GM23338 (cell line): ENCODE results near the gene ERVK3-1. TPM values are rescaled to one million over a fixed set of nuclear protein-coding genes. Genes with fewer than 3 reads are reported as not detected.

Experiments
- ATAC-seq: fragments of 200-7000 bp; cut with Tn5 transposase; 3 replicates; pipeline ENCODE4 v1.9.1; 2020
- DNase-seq: peaks from one replicate; pipeline ENCODE4 v3.0.0-alpha.2; 2015; ENCODE audit warnings: low spot score
- H2AFZ ChIP-seq: fragments of 200-600 bp; sonication (generic); 2 replicates; pipeline ENCODE4 v1.8.0; 2016; ENCODE audit warnings: antibody characterized with exemption, mild to moderate bottlenecking, moderate library complexity
- H3F3A ChIP-seq: fragments of 200-600 bp; sonication (generic); replicated peaks from 2 replicates; pipeline ENCODE4 v1.8.0; 2017; ENCODE audit warnings: antibody characterized with exemption, mixed run types, low read depth
- H3K27ac ChIP-seq: fragments of 200-600 bp; sonication (generic); 2 replicates; pipeline ENCODE4 v1.6.1; 2016; ENCODE audit warnings: low read depth
- H3K27me3 ChIP-seq: fragments of 200-600 bp; sonication (generic); 2 replicates; pipeline ENCODE4 v1.8.0; 2016; ENCODE audit warnings: mild to moderate bottlenecking, mixed run types, moderate library complexity; ENCODE audit not compliant: insufficient read depth
- H3K36me3 ChIP-seq: fragments of 200-600 bp; sonication (generic); 2 replicates; pipeline ENCODE4 v1.8.0; 2016; ENCODE audit warnings: mild to moderate bottlenecking; ENCODE audit not compliant: insufficient read depth
- H3K4me1 ChIP-seq: fragments of 200-600 bp; sonication (generic); 2 replicates; pipeline ENCODE4 v1.8.0; 2016; ENCODE audit warnings: mild to moderate bottlenecking, moderate library complexity; ENCODE audit not compliant: insufficient read depth
- H3K4me2 ChIP-seq: fragments of 200-600 bp; sonication (generic); 2 replicates; pipeline ENCODE4 v1.7.1; 2017; ENCODE audit warnings: mixed run types
- H3K4me3 ChIP-seq: fragments of 200-600 bp; sonication (generic); 2 replicates; pipeline ENCODE4 v1.6.1; 2016; ENCODE audit warnings: mixed run types
- H3K79me2 ChIP-seq: fragments of 200-600 bp; sonication (generic); replicated peaks from 2 replicates; pipeline ENCODE4 v1.8.0; 2017; ENCODE audit warnings: mild to moderate bottlenecking; ENCODE audit not compliant: insufficient read depth
- H3K9me2 ChIP-seq: fragments of 200-600 bp; sonication (generic); 2 replicates; pipeline ENCODE4 v1.8.0; 2017; ENCODE audit not compliant: insufficient read depth
- H4K20me1 ChIP-seq: fragments of 200-600 bp; sonication (generic); replicated peaks from 2 replicates; pipeline ENCODE4 v1.8.0; 2017; ENCODE audit warnings: mild to moderate bottlenecking; ENCODE audit not compliant: insufficient read depth
- H3K27ac Mint-ChIP-seq: 2 replicates; pipeline ENCODE4 v1.8.0; 2020; ENCODE audit warnings: inconsistent platforms, mild to moderate bottlenecking, moderate library complexity, mixed read lengths
- H3K27me3 Mint-ChIP-seq: 3 replicates; pipeline ENCODE4 v1.8.0; 2022; ENCODE audit warnings: low read depth, mild to moderate bottlenecking, moderate library complexity, mixed read lengths, inconsistent platforms; ENCODE audit not compliant: insufficient read depth, poor library complexity
- H3K36me3 Mint-ChIP-seq: 3 replicates; pipeline ENCODE4 v1.8.0; 2021; ENCODE audit warnings: low read depth, mild to moderate bottlenecking, inconsistent platforms, moderate library complexity, mixed read lengths
- H3K4me1 Mint-ChIP-seq: 3 replicates; pipeline ENCODE4 v1.8.0; 2020; ENCODE audit warnings: mild to moderate bottlenecking, inconsistent platforms, mixed read lengths
- H3K4me3 Mint-ChIP-seq: 3 replicates; pipeline ENCODE4 v1.8.0; 2021; ENCODE audit warnings: moderate library complexity, mild to moderate bottlenecking, inconsistent platforms, mixed read lengths
- H3K9me3 Mint-ChIP-seq: 3 replicates; pipeline ENCODE4 v1.8.0; 2020; ENCODE audit warnings: moderate library complexity, mild to moderate bottlenecking, inconsistent platforms, mixed read lengths
- EZH2 ChIP-seq: fragments of 200-600 bp; sonication (generic); IDR thresholded peaks from one replicate; pipeline ENCODE4 v1.8.0; 2017; ENCODE audit warnings: antibody characterized with exemption, mild to moderate bottlenecking, low read depth; ENCODE audit not compliant: unreplicated experiment
- EZH2phosphoT487 ChIP-seq: fragments of 200-600 bp; sonication (generic); IDR thresholded peaks from one replicate; pipeline ENCODE4 v1.8.1; 2018; ENCODE audit warnings: antibody characterized with exemption; ENCODE audit not compliant: unreplicated experiment
- JUNB ChIP-seq: IDR thresholded peaks from one replicate; pipeline ENCODE4 v1.6.1; 2016; ENCODE audit warnings: antibody characterized with exemption; ENCODE audit not compliant: unreplicated experiment
- NANOG ChIP-seq: IDR thresholded peaks from 2 replicates; pipeline ENCODE4 v1.6.1; 2016; ENCODE audit warnings: antibody characterized with exemption, borderline replicate concordance
- STAT1 ChIP-seq: IDR thresholded peaks from one replicate; pipeline ENCODE4 v1.6.1; 2016; ENCODE audit warnings: antibody characterized with exemption; ENCODE audit not compliant: unreplicated experiment
- ZNF114 ChIP-seq: fragments of 250-450 bp; sonication (Bioruptor Pico); IDR thresholded peaks from 2 replicates; pipeline ENCODE4 v1.5.0; 2020; ENCODE audit warnings: mild to moderate bottlenecking, moderate library complexity
- ZNF331 ChIP-seq: fragments of 250-450 bp; sonication (Bioruptor Pico); IDR thresholded peaks from 2 replicates; pipeline ENCODE4 v1.5.0; 2020; ENCODE audit warnings: low read depth, mild to moderate bottlenecking, moderate library complexity
- polyA plus RNA-seq: library from polyadenylated mRNA; unstranded; fragments of >200 nt; fragmentation: Nextera tagmentation; extraction: Ambion mirVana; gene quantifications from 2 replicates; pipeline ENCODE4 v1.2.1, GENCODE V29; 2016
- total RNA-seq: library from RNA; depleted of rRNA; stranded (reverse); fragments of >200 nt; shearing (Covaris generic); gene quantifications from 2 replicates; pipeline ENCODE4 v1.2.3, GENCODE V29; 2014
- TF ChIP-seq, protein P1 (sequence below), 2 experiments: fragments of 200-600 bp in 1 of 2; sonication (generic) in 1 of 2; conservative IDR thresholded peaks; 2 replicates each; pipeline versions ENCODE4 v1.5.1 to v1.6.1; 2016 to 2017; ENCODE audit warnings: antibody characterized with exemption in 2 of 2, low read depth in 2 of 2, mild to moderate bottlenecking in 2 of 2, moderate library complexity in 1 of 2
- TF ChIP-seq, protein P2 (sequence below): IDR thresholded peaks from one replicate; pipeline ENCODE4 v1.6.1; 2018; ENCODE audit warnings: antibody characterized with exemption; ENCODE audit not compliant: unreplicated experiment
- TF ChIP-seq, protein P3 (sequence below): fragments of 250-450 bp; sonication (Bioruptor Pico); IDR thresholded peaks from 2 replicates; pipeline ENCODE4 v1.5.0; 2020; ENCODE audit warnings: mild to moderate bottlenecking, moderate library complexity

Gene ERVK3-1
- total and polyA plus RNA-seq, 2 experiments from 2014 or later: 34.4 to 66.2 TPM

DNA sequence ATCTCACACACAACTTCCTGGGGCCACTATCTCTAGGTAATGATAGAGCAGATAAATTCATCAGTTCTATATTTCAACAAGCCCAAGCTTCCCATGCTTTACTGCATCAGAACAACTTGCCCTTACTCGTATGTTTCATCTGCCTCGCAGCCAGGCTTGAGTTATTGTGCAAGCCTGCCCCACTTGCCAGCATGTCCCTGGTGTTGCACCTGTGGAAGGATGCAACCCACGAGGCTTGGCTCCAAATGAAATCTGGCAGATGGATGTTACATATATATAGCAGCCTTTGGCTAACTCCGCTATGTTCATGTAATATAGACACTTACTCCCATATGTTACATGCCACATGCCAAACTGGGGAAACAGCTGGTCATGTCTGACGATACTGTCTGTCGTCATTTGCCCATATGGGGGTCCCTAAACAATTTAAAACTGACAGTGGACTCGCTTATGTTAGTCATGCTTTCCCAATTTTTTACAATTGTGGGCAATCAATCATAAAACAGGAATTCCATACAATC, 6.2 kb downstream of the ERVK3-1 start (continued):
- TF ChIP-seq, protein P1, sequence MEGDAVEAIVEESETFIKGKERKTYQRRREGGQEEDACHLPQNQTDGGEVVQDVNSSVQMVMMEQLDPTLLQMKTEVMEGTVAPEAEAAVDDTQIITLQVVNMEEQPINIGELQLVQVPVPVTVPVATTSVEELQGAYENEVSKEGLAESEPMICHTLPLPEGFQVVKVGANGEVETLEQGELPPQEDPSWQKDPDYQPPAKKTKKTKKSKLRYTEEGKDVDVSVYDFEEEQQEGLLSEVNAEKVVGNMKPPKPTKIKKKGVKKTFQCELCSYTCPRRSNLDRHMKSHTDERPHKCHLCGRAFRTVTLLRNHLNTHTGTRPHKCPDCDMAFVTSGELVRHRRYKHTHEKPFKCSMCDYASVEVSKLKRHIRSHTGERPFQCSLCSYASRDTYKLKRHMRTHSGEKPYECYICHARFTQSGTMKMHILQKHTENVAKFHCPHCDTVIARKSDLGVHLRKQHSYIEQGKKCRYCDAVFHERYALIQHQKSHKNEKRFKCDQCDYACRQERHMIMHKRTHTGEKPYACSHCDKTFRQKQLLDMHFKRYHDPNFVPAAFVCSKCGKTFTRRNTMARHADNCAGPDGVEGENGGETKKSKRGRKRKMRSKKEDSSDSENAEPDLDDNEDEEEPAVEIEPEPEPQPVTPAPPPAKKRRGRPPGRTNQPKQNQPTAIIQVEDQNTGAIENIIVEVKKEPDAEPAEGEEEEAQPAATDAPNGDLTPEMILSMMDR (conservative IDR thresholded peaks at IDR 0.05; ENCODE audit: low read depth in 2 of 2): no peak
- TF ChIP-seq, protein P2, sequence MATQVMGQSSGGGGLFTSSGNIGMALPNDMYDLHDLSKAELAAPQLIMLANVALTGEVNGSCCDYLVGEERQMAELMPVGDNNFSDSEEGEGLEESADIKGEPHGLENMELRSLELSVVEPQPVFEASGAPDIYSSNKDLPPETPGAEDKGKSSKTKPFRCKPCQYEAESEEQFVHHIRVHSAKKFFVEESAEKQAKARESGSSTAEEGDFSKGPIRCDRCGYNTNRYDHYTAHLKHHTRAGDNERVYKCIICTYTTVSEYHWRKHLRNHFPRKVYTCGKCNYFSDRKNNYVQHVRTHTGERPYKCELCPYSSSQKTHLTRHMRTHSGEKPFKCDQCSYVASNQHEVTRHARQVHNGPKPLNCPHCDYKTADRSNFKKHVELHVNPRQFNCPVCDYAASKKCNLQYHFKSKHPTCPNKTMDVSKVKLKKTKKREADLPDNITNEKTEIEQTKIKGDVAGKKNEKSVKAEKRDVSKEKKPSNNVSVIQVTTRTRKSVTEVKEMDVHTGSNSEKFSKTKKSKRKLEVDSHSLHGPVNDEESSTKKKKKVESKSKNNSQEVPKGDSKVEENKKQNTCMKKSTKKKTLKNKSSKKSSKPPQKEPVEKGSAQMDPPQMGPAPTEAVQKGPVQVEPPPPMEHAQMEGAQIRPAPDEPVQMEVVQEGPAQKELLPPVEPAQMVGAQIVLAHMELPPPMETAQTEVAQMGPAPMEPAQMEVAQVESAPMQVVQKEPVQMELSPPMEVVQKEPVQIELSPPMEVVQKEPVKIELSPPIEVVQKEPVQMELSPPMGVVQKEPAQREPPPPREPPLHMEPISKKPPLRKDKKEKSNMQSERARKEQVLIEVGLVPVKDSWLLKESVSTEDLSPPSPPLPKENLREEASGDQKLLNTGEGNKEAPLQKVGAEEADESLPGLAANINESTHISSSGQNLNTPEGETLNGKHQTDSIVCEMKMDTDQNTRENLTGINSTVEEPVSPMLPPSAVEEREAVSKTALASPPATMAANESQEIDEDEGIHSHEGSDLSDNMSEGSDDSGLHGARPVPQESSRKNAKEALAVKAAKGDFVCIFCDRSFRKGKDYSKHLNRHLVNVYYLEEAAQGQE: no peak
- TF ChIP-seq JUNB: no peak

DNA sequence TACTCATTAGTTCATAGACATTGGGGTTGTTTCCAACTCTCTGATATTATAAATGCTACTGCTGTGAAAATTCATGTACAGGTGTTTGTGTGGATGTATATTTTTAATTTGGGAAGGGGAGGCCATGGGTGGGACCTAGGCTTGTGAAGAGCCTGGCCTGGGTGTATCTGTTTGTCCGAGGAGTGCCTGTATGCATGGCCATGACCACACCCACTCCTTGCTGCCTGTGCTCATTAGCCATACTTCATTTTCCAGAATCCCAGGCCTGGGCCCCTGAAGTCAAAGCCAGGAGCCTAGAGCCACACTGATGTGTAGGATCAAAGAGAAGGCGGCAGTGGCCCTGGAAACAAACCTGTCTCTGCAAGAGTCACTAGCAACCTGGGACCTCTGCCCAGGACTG, 10.4 kb downstream of the ERVK3-1 start:
- Mint-ChIP-seq H3K4me1 (no peaks in the 10 kb centered on the region), H3K9me3 (no peaks in the 10 kb centered on the region), H3K27me3 (peaks cover 4% of the 10 kb centered on the region), H3K4me3 (no peak overlapping the region), H3K36me3 (peaks cover 50% of the 10 kb centered on the region), H3K27ac (no peak overlapping the region)
- Histone ChIP-seq H3K79me2 (no peaks in the 10 kb centered on the region), H3K4me1 (no peaks in the 10 kb centered on the region), H3K27ac (no peak overlapping the region), H3K4me2 (no peak overlapping the region), H4K20me1 (peaks cover 13% of the 10 kb centered on the region), H3K36me3 (peaks cover 7% of the 10 kb centered on the region), H3K9me2 (no peaks in the 10 kb centered on the region), H3F3A (no peaks in the 10 kb centered on the region), H2AFZ (no peak overlapping the region), H3K4me3 (no peak overlapping the region), H3K27me3 (no peaks in the 10 kb centered on the region)
- DNase-seq: no peak
- ATAC-seq: no peak
- TF ChIP-seq ZNF331: no peak
- no peak for TF ChIP-seq EZH2
- no peak for TF ChIP-seq JUNB
- no peak for TF ChIP-seq ZNF114 (CRISPR knock-in tag)
- TF ChIP-seq, protein P3, sequence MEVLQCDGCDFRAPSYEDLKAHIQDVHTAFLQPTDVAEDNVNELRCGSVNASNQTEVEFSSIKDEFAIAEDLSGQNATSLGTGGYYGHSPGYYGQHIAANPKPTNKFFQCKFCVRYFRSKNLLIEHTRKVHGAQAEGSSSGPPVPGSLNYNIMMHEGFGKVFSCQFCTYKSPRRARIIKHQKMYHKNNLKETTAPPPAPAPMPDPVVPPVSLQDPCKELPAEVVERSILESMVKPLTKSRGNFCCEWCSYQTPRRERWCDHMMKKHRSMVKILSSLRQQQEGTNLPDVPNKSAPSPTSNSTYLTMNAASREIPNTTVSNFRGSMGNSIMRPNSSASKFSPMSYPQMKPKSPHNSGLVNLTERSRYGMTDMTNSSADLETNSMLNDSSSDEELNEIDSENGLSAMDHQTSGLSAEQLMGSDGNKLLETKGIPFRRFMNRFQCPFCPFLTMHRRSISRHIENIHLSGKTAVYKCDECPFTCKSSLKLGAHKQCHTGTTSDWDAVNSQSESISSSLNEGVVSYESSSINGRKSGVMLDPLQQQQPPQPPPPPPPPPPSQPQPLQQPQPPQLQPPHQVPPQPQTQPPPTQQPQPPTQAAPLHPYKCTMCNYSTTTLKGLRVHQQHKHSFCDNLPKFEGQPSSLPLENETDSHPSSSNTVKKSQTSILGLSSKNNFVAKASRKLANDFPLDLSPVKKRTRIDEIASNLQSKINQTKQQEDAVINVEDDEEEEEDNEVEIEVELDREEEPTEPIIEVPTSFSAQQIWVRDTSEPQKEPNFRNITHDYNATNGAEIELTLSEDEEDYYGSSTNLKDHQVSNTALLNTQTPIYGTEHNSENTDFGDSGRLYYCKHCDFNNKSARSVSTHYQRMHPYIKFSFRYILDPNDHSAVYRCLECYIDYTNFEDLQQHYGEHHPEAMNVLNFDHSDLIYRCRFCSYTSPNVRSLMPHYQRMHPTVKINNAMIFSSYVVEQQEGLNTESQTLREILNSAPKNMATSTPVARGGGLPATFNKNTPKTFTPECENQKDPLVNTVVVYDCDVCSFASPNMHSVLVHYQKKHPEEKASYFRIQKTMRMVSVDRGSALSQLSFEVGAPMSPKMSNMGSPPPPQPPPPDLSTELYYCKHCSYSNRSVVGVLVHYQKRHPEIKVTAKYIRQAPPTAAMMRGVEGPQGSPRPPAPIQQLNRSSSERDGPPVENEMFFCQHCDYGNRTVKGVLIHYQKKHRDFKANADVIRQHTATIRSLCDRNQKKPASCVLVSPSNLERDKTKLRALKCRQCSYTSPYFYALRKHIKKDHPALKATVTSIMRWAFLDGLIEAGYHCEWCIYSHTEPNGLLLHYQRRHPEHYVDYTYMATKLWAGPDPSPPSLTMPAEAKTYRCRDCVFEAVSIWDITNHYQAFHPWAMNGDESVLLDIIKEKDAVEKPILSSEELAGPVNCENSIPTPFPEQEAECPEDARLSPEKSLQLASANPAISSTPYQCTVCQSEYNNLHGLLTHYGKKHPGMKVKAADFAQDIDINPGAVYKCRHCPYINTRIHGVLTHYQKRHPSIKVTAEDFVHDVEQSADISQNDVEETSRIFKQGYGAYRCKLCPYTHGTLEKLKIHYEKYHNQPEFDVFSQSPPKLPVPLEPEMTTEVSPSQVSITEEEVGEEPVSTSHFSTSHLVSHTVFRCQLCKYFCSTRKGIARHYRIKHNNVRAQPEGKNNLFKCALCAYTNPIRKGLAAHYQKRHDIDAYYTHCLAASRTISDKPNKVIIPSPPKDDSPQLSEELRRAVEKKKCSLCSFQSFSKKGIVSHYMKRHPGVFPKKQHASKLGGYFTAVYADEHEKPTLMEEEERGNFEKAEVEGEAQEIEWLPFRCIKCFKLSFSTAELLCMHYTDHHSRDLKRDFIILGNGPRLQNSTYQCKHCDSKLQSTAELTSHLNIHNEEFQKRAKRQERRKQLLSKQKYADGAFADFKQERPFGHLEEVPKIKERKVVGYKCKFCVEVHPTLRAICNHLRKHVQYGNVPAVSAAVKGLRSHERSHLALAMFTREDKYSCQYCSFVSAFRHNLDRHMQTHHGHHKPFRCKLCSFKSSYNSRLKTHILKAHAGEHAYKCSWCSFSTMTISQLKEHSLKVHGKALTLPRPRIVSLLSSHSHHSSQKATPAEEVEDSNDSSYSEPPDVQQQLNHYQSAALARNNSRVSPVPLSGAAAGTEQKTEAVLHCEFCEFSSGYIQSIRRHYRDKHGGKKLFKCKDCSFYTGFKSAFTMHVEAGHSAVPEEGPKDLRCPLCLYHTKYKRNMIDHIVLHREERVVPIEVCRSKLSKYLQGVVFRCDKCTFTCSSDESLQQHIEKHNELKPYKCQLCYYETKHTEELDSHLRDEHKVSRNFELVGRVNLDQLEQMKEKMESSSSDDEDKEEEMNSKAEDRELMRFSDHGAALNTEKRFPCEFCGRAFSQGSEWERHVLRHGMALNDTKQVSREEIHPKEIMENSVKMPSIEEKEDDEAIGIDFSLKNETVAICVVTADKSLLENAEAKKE (CRISPR knock-in tag): no peak
- TF ChIP-seq, protein P2: no peak
- TF ChIP-seq STAT1: no peak
- no peak for TF ChIP-seq EZH2phosphoT487
- TF ChIP-seq NANOG: no peak
